GM23338 (cell line): ENCODE measurements around the gene BCL2L14. TPM values are rescaled to one million over a fixed set of nuclear protein-coding genes. Genes with fewer than 3 reads are reported as not detected.

ENCODE experiments used
- ATAC-seq: fragments of 200-7000 bp; cut with Tn5 transposase; 3 replicates; pipeline ENCODE4 v1.9.1; 2020
- DNase-seq: peaks from one replicate; pipeline ENCODE4 v3.0.0-alpha.2; 2015; ENCODE audit warnings: low spot score
- H2AFZ ChIP-seq: fragments of 200-600 bp; sonication (generic); 2 replicates; pipeline ENCODE4 v1.8.0; 2016; ENCODE audit warnings: antibody characterized with exemption, mild to moderate bottlenecking, moderate library complexity
- H3F3A ChIP-seq: fragments of 200-600 bp; sonication (generic); replicated peaks from 2 replicates; pipeline ENCODE4 v1.8.0; 2017; ENCODE audit warnings: antibody characterized with exemption, mixed run types, low read depth
- H3K27ac ChIP-seq: fragments of 200-600 bp; sonication (generic); 2 replicates; pipeline ENCODE4 v1.6.1; 2016; ENCODE audit warnings: low read depth
- H3K27me3 ChIP-seq: fragments of 200-600 bp; sonication (generic); 2 replicates; pipeline ENCODE4 v1.8.0; 2016; ENCODE audit warnings: mild to moderate bottlenecking, mixed run types, moderate library complexity; ENCODE audit not compliant: insufficient read depth
- H3K36me3 ChIP-seq: fragments of 200-600 bp; sonication (generic); 2 replicates; pipeline ENCODE4 v1.8.0; 2016; ENCODE audit warnings: mild to moderate bottlenecking; ENCODE audit not compliant: insufficient read depth
- H3K4me1 ChIP-seq: fragments of 200-600 bp; sonication (generic); 2 replicates; pipeline ENCODE4 v1.8.0; 2016; ENCODE audit warnings: mild to moderate bottlenecking, moderate library complexity; ENCODE audit not compliant: insufficient read depth
- H3K4me2 ChIP-seq: fragments of 200-600 bp; sonication (generic); 2 replicates; pipeline ENCODE4 v1.7.1; 2017; ENCODE audit warnings: mixed run types
- H3K4me3 ChIP-seq: fragments of 200-600 bp; sonication (generic); 2 replicates; pipeline ENCODE4 v1.6.1; 2016; ENCODE audit warnings: mixed run types
- H3K79me2 ChIP-seq: fragments of 200-600 bp; sonication (generic); replicated peaks from 2 replicates; pipeline ENCODE4 v1.8.0; 2017; ENCODE audit warnings: mild to moderate bottlenecking; ENCODE audit not compliant: insufficient read depth
- H3K9me2 ChIP-seq: fragments of 200-600 bp; sonication (generic); 2 replicates; pipeline ENCODE4 v1.8.0; 2017; ENCODE audit not compliant: insufficient read depth
- H4K20me1 ChIP-seq: fragments of 200-600 bp; sonication (generic); replicated peaks from 2 replicates; pipeline ENCODE4 v1.8.0; 2017; ENCODE audit warnings: mild to moderate bottlenecking; ENCODE audit not compliant: insufficient read depth
- H3K27ac Mint-ChIP-seq: 2 replicates; pipeline ENCODE4 v1.8.0; 2020; ENCODE audit warnings: inconsistent platforms, mild to moderate bottlenecking, moderate library complexity, mixed read lengths
- H3K27me3 Mint-ChIP-seq: 3 replicates; pipeline ENCODE4 v1.8.0; 2022; ENCODE audit warnings: low read depth, mild to moderate bottlenecking, moderate library complexity, mixed read lengths, inconsistent platforms; ENCODE audit not compliant: insufficient read depth, poor library complexity
- H3K36me3 Mint-ChIP-seq: 3 replicates; pipeline ENCODE4 v1.8.0; 2021; ENCODE audit warnings: low read depth, mild to moderate bottlenecking, inconsistent platforms, moderate library complexity, mixed read lengths
- H3K4me1 Mint-ChIP-seq: 3 replicates; pipeline ENCODE4 v1.8.0; 2020; ENCODE audit warnings: mild to moderate bottlenecking, inconsistent platforms, mixed read lengths
- H3K4me3 Mint-ChIP-seq: 3 replicates; pipeline ENCODE4 v1.8.0; 2021; ENCODE audit warnings: moderate library complexity, mild to moderate bottlenecking, inconsistent platforms, mixed read lengths
- H3K9me3 Mint-ChIP-seq: 3 replicates; pipeline ENCODE4 v1.8.0; 2020; ENCODE audit warnings: moderate library complexity, mild to moderate bottlenecking, inconsistent platforms, mixed read lengths
- CREB1 ChIP-seq: fragments of 250-450 bp; sonication (Bioruptor Pico); IDR thresholded peaks from 2 replicates; pipeline ENCODE4 v1.5.0; 2020; ENCODE audit warnings: low read depth, mild to moderate bottlenecking, moderate library complexity
- CTCF ChIP-seq, 2 experiments: fragments of 200-600 bp in 1 of 2; sonication (generic) in 1 of 2; conservative IDR thresholded peaks; 2 replicates each; pipeline versions ENCODE4 v1.5.1 to v1.6.1; 2016 to 2017; ENCODE audit warnings: antibody characterized with exemption in 2 of 2, low read depth in 2 of 2, mild to moderate bottlenecking in 2 of 2, moderate library complexity in 1 of 2
- EZH2 ChIP-seq: fragments of 200-600 bp; sonication (generic); IDR thresholded peaks from one replicate; pipeline ENCODE4 v1.8.0; 2017; ENCODE audit warnings: antibody characterized with exemption, mild to moderate bottlenecking, low read depth; ENCODE audit not compliant: unreplicated experiment
- EZH2phosphoT487 ChIP-seq: fragments of 200-600 bp; sonication (generic); IDR thresholded peaks from one replicate; pipeline ENCODE4 v1.8.1; 2018; ENCODE audit warnings: antibody characterized with exemption; ENCODE audit not compliant: unreplicated experiment
- JUNB ChIP-seq: IDR thresholded peaks from one replicate; pipeline ENCODE4 v1.6.1; 2016; ENCODE audit warnings: antibody characterized with exemption; ENCODE audit not compliant: unreplicated experiment
- NANOG ChIP-seq: IDR thresholded peaks from 2 replicates; pipeline ENCODE4 v1.6.1; 2016; ENCODE audit warnings: antibody characterized with exemption, borderline replicate concordance
- POLR2AphosphoS5 ChIP-seq: IDR thresholded peaks from 2 replicates; pipeline ENCODE4 v1.6.1; 2016; ENCODE audit warnings: antibody characterized with exemption, low read depth
- REST ChIP-seq: IDR thresholded peaks from one replicate; pipeline ENCODE4 v1.6.1; 2018; ENCODE audit warnings: antibody characterized with exemption; ENCODE audit not compliant: unreplicated experiment
- STAT1 ChIP-seq: IDR thresholded peaks from one replicate; pipeline ENCODE4 v1.6.1; 2016; ENCODE audit warnings: antibody characterized with exemption; ENCODE audit not compliant: unreplicated experiment
- ZNF114 ChIP-seq: fragments of 250-450 bp; sonication (Bioruptor Pico); IDR thresholded peaks from 2 replicates; pipeline ENCODE4 v1.5.0; 2020; ENCODE audit warnings: mild to moderate bottlenecking, moderate library complexity
- ZNF331 ChIP-seq: fragments of 250-450 bp; sonication (Bioruptor Pico); IDR thresholded peaks from 2 replicates; pipeline ENCODE4 v1.5.0; 2020; ENCODE audit warnings: low read depth, mild to moderate bottlenecking, moderate library complexity
- polyA plus RNA-seq: library from polyadenylated mRNA; unstranded; fragments of >200 nt; fragmentation: Nextera tagmentation; extraction: Ambion mirVana; gene quantifications from 2 replicates; pipeline ENCODE4 v1.2.1, GENCODE V29; 2016
- total RNA-seq: library from RNA; depleted of rRNA; stranded (reverse); fragments of >200 nt; shearing (Covaris generic); gene quantifications from 2 replicates; pipeline ENCODE4 v1.2.3, GENCODE V29; 2014
- TF ChIP-seq, protein P1 (sequence below): IDR thresholded peaks from 2 replicates; pipeline ENCODE4 v1.6.1; 2016; ENCODE audit warnings: antibody characterized with exemption

The BCL2L14 gene
- total and polyA plus RNA-seq, 2 experiments from 2014 or later, result 2.1 to 2.7 TPM

GRCh38 chr12:12032851-12033797, 37.6 kb upstream of the BCL2L14 start:
- Mint-ChIP-seq H3K36me3 (peaks cover 4% of the 10 kb centered on the region; the same call in 1 of the 3 replicates), H3K9me3 (peaks cover 12% of the 10 kb centered on the region; the same call in 2 of the 3 replicates), H3K4me3 (peak overlapping the region; percentile 62), H3K27ac (no peak overlapping the region), H3K4me1 (peaks cover 8% of the 10 kb centered on the region), H3K27me3 (peaks cover 9% of the 10 kb centered on the region)
- H3K9me2 ChIP-seq, result no peaks in the 10 kb centered on the region
- no peak overlapping the region for H3K27ac ChIP-seq
- H3K4me3 ChIP-seq, result peak overlapping the region; percentile 52
- H4K20me1 ChIP-seq, result no peaks in the 10 kb centered on the region
- peak overlapping the region; percentile 66 for H2AFZ ChIP-seq
- no peaks in the 10 kb centered on the region for H3K36me3 ChIP-seq
- no peaks in the 10 kb centered on the region for H3K27me3 ChIP-seq
- no peaks in the 10 kb centered on the region for H3K79me2 ChIP-seq
- TF ChIP-seq STAT1, result no peak
- TF ChIP-seq CTCF (conservative IDR thresholded peaks at IDR 0.05; ENCODE audit: low read depth in 2 of 2), result peak; percentile 91 to 94
- TF ChIP-seq, protein P1, sequence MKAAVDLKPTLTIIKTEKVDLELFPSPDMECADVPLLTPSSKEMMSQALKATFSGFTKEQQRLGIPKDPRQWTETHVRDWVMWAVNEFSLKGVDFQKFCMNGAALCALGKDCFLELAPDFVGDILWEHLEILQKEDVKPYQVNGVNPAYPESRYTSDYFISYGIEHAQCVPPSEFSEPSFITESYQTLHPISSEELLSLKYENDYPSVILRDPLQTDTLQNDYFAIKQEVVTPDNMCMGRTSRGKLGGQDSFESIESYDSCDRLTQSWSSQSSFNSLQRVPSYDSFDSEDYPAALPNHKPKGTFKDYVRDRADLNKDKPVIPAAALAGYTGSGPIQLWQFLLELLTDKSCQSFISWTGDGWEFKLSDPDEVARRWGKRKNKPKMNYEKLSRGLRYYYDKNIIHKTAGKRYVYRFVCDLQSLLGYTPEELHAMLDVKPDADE, result peak; percentile 46; the same call in 1 of the 2 replicates
- peaks cover 5% of the 10 kb centered on the region; the same call in 1 of the 2 replicates for H3K4me1 ChIP-seq
- peak; percentile 93 for DNase-seq
- peak; percentile 85 for ATAC-seq
- peak overlapping the region; percentile 73 for H3K4me2 ChIP-seq
- no peaks in the 10 kb centered on the region for H3F3A ChIP-seq

DNA sequence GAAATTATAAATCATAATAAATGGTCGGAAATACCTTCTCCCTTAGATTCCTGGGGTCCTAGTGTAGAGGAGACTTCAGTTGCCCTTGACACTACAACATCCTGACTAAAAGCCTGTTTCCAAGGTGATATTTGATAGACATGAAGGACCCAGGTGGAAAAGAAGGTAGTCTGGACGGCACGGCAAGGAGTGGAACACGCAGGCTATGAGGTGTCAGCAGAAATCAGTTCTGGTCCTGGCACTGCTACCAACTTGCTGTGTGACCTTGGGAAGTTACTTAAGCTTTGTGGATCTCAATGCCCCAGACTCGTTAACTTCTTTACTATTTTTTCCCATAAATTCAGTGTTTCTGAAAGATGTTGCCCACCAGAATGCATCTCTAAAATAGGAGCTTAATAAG, 36.9 kb upstream of the BCL2L14 start:
- H3K27me3 ChIP-seq, result no peaks in the 10 kb centered on the region
- H2AFZ ChIP-seq, result no peak overlapping the region
- Mint-ChIP-seq H3K4me1 (peaks cover 8% of the 10 kb centered on the region), H3K4me3 (no peak overlapping the region), H3K27me3 (peaks cover 9% of the 10 kb centered on the region), H3K9me3 (peaks cover 12% of the 10 kb centered on the region; the same call in 2 of the 3 replicates), H3K36me3 (peaks cover 4% of the 10 kb centered on the region; the same call in 1 of the 3 replicates), H3K27ac (no peak overlapping the region)
- no peaks in the 10 kb centered on the region for H4K20me1 ChIP-seq
- no peaks in the 10 kb centered on the region for H3K79me2 ChIP-seq
- H3K4me2 ChIP-seq, result no peak overlapping the region
- H3K9me2 ChIP-seq, result no peaks in the 10 kb centered on the region
- no peak overlapping the region for H3K4me3 ChIP-seq
- DNase-seq (no peak), ATAC-seq (no peak)
- no peak overlapping the region for H3K27ac ChIP-seq
- H3F3A ChIP-seq, result no peaks in the 10 kb centered on the region
- H3K4me1 ChIP-seq, result peaks cover 5% of the 10 kb centered on the region; the same call in 1 of the 2 replicates
- no peaks in the 10 kb centered on the region for H3K36me3 ChIP-seq
- TF ChIP-seq POLR2AphosphoS5 (no peak), EZH2phosphoT487 (no peak), EZH2 (no peak), REST (no peak), JUNB (no peak), NANOG (no peak), STAT1 (no peak), CTCF (conservative IDR thresholded peaks at IDR 0.05; ENCODE audit: low read depth in 2 of 2) (no peak), CREB1 (CRISPR knock-in tag) (no peak), ZNF331 (CRISPR knock-in tag) (no peak), ZNF114 (CRISPR knock-in tag) (no peak)
- TF ChIP-seq, protein P1, result no peak
